Measurements from ENCODE around the gene WDR90. TPM values are rescaled to one million over a fixed set of nuclear protein-coding genes. Genes with fewer than 3 reads are reported as not detected.

WDR90 gene
- polyA plus RNA-seq, 2 donors, result 19.5 to 45.3 TPM

DNA sequence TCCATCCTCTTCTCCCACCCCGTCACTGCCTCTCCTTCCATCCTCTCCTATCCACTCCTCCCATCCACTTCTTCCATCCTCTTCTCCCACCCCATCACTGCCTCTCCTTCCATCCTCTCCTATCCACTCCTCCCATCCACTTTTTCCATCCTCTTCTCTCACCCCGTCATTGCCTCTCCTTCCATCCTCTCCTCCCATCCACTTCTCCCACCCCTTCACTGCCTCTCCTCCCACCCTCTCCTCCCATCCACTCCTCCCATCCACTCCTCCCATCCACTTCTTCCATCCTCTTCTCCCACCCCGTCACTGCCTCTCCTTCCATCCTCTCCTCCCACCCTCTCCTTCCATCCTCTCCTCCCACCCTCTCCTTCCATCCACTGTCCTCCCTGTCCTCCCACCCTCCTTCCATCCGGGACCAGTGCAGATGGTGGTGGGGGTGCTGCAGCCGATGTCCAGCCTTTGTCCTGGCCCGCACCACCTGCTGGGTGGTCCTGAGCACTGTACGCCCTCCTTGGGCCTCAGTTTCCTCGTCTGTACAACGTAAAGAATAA is 17.3 kb upstream of the WDR90 start:
- Histone ChIP-seq H3K27me3 (ENCODE audit: control insufficient read depth in 1 of 2, insufficient read depth in 2 of 2, low read length in 2 of 2) (no peaks in the 10 kb centered on the region), H3K9me3 (ENCODE audit: control insufficient read depth in 2 of 2, insufficient read depth in 1 of 2, low read depth in 1 of 2, low read length in 1 of 2) (no peaks in the 10 kb centered on the region), H3K4me3 (ENCODE audit: low read depth in 1 of 2, low read length in 2 of 2) (no peak overlapping the region), H3K36me3 (ENCODE audit: control insufficient read depth in 2 of 2, insufficient read depth in 2 of 2, low read length in 1 of 2) (peaks cover 0 to 37% of the 10 kb centered on the region in 2 donors), H3K27ac (ENCODE audit: low read depth in 2 of 2, low read length in 1 of 2) (no peak overlapping the region), H3K4me1 (ENCODE audit: control insufficient read depth in 2 of 2, insufficient read depth in 2 of 2, low read length in 1 of 2) (peaks cover 10 to 22% of the 10 kb centered on the region in 2 donors)
- WGBS, 2 donors, result 53 to 57% methylated on average over 9 of the region's 9 CpGs

DNA sequence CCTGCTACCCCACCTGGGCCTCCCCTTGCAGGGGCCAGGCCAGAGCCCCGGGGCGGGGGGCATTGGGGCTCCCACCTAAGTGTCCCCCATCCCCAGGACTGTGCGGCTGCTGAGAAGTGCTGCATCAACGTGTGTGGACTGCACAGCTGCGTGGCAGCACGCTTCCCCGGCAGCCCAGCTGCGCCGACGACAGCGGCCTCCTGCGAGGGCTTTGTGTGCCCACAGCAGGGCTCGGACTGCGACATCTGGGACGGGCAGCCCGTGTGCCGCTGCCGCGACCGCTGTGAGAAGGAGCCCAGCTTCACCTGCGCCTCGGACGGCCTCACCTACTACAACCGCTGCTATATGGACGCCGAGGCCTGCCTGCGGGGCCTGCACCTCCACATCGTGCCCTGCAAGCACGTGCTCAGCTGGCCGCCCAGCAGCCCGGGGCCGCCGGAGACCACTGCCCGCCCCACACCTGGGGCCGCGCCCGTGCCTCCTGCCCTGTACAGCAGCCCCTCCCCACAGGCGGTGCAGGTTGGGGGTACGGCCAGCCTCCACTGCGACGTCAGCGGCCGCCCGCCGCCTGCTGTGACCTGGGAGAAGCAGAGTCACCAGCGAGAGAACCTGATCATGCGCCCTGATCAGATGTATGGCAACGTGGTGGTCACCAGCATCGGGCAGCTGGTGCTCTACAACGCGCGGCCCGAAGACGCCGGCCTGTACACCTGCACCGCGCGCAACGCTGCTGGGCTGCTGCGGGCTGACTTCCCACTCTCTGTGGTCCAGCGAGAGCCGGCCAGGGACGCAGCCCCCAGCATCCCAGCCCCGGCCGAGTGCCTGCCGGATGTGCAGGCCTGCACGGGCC is 16.5 kb upstream of the WDR90 start:
- 93 to 94% methylated on average over 65 to 67 of the region's 67 CpGs for WGBS, 2 donors
- no peak overlapping the region for H3K4me3 ChIP-seq (ENCODE audit: low read depth in 1 of 2, low read length in 2 of 2)

GRCh38 chr16:633336-634050 is 15.7 kb upstream of the WDR90 start:
- peaks cover 0 to 23% of the 10 kb centered on the region in 2 donors for H3K36me3 ChIP-seq (ENCODE audit: control insufficient read depth in 2 of 2, insufficient read depth in 2 of 2, low read length in 1 of 2)
- WGBS, 2 donors, result 95 to 97% methylated on average over 74 of the region's 74 CpGs
- H3K27ac ChIP-seq (ENCODE audit: low read depth in 2 of 2, low read length in 1 of 2), result no peak overlapping the region
- no peaks in the 10 kb centered on the region for H3K9me3 ChIP-seq (ENCODE audit: control insufficient read depth in 2 of 2, insufficient read depth in 1 of 2, low read depth in 1 of 2, low read length in 1 of 2)
- H3K4me1 ChIP-seq (ENCODE audit: control insufficient read depth in 2 of 2, insufficient read depth in 2 of 2, low read length in 1 of 2), result peaks cover 10 to 25% of the 10 kb centered on the region in 2 donors
- no peak overlapping the region for H3K4me3 ChIP-seq (ENCODE audit: low read depth in 1 of 2, low read length in 2 of 2)
- H3K27me3 ChIP-seq (ENCODE audit: control insufficient read depth in 1 of 2, insufficient read depth in 2 of 2, low read length in 2 of 2), result no peaks in the 10 kb centered on the region

More for the DNA sequence above, 16.5 kb upstream of the WDR90 start:
- Histone ChIP-seq H3K9me3 (ENCODE audit: control insufficient read depth in 2 of 2, insufficient read depth in 1 of 2, low read depth in 1 of 2, low read length in 1 of 2) (no peaks in the 10 kb centered on the region), H3K27me3 (ENCODE audit: control insufficient read depth in 1 of 2, insufficient read depth in 2 of 2, low read length in 2 of 2) (no peaks in the 10 kb centered on the region), H3K4me1 (ENCODE audit: control insufficient read depth in 2 of 2, insufficient read depth in 2 of 2, low read length in 1 of 2) (peaks cover 10 to 25% of the 10 kb centered on the region in 2 donors), H3K27ac (ENCODE audit: low read depth in 2 of 2, low read length in 1 of 2) (no peak overlapping the region), H3K36me3 (ENCODE audit: control insufficient read depth in 2 of 2, insufficient read depth in 2 of 2, low read length in 1 of 2) (peaks cover 0 to 29% of the 10 kb centered on the region in 2 donors)

DNA sequence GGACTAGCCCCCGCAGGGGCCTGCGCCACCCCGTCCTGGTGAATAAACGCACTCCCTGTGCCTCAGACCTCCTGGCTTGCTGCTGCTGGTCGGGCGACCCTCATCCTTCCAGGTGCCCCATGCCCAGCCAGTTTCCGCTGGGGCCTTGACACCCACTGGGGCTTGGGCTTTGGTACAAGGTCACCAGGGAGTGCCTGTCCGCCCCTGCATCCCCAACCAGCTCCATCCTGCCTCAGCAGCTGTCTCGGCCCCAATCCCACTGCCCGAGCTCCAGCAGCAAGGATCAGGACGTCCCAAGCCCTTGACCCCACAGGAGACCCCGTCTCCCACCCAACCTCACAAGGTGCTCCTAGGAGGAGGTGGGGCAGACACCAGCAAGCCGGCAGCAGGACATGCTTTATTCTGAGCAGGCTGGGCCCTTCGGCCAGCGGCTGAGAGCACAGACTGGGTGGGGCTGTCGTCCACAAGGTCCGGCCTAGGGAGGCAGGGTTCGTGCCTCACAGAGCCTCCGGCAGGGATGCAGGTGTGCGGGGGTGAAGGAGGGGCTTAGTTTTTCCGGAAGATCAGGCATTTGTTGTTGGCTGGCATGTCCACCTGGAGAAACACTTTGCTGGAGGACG is 15.0 kb upstream of the WDR90 start:
- no peak overlapping the region for H3K27ac ChIP-seq (ENCODE audit: low read depth in 2 of 2, low read length in 1 of 2)
- H3K4me1 ChIP-seq (ENCODE audit: control insufficient read depth in 2 of 2, insufficient read depth in 2 of 2, low read length in 1 of 2), result peaks cover 10 to 25% of the 10 kb centered on the region in 2 donors
- no peaks in the 10 kb centered on the region for H3K27me3 ChIP-seq (ENCODE audit: control insufficient read depth in 1 of 2, insufficient read depth in 2 of 2, low read length in 2 of 2)
- peaks cover 0 to 18% of the 10 kb centered on the region in 2 donors for H3K36me3 ChIP-seq (ENCODE audit: control insufficient read depth in 2 of 2, insufficient read depth in 2 of 2, low read length in 1 of 2)
- 89 to 90% methylated on average over 22 of the region's 22 CpGs for WGBS, 2 donors
- no peak overlapping the region for H3K4me3 ChIP-seq (ENCODE audit: low read depth in 1 of 2, low read length in 2 of 2)
- H3K9me3 ChIP-seq (ENCODE audit: control insufficient read depth in 2 of 2, insufficient read depth in 1 of 2, low read depth in 1 of 2, low read length in 1 of 2), result no peaks in the 10 kb centered on the region

DNA sequence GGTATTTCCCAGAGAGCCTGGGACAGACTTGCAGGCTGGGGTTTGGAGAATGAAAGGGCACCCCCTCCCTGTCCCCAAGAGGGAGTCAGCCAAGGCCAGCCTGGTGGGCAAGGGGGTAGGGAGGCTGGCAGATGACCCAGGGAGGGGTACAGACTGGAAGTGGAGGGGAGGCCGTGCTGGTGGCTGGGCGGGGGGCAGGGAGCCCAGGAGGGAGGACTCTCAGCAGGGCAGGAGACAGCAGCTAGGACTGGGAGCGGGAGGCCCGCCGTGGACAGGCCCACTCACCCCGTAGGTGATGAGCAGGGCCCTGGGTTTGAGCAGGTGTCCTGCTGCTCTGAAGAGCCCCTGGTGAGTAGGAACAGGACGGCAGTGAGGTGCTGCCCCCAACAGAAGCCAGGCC is 14.2 kb upstream of the WDR90 start:
- H3K4me1 ChIP-seq (ENCODE audit: control insufficient read depth in 2 of 2, insufficient read depth in 2 of 2, low read length in 1 of 2), result peaks cover 5 to 25% of the 10 kb centered on the region in 2 donors
- H3K9me3 ChIP-seq (ENCODE audit: control insufficient read depth in 2 of 2, insufficient read depth in 1 of 2, low read depth in 1 of 2, low read length in 1 of 2), result no peaks in the 10 kb centered on the region
- 84 to 86% methylated on average over 7 of the region's 7 CpGs for WGBS, 2 donors
- H3K36me3 ChIP-seq (ENCODE audit: control insufficient read depth in 2 of 2, insufficient read depth in 2 of 2, low read length in 1 of 2), result peaks cover 0 to 15% of the 10 kb centered on the region in 2 donors
- H3K4me3 ChIP-seq (ENCODE audit: low read depth in 1 of 2, low read length in 2 of 2), result peak overlapping the region in 1 of 2 donors; percentile 90
- H3K27ac ChIP-seq (ENCODE audit: low read depth in 2 of 2, low read length in 1 of 2), result no peak overlapping the region
- no peaks in the 10 kb centered on the region for H3K27me3 ChIP-seq (ENCODE audit: control insufficient read depth in 1 of 2, insufficient read depth in 2 of 2, low read length in 2 of 2)

- Histone ChIP-seq H3K9me3 (ENCODE audit: control insufficient read depth in 2 of 2, insufficient read depth in 1 of 2, low read depth in 1 of 2, low read length in 1 of 2) (no peaks in the 10 kb centered on the region), H3K4me3 (ENCODE audit: low read depth in 1 of 2, low read length in 2 of 2) (peak overlapping the region; percentile 68 to 90), H3K4me1 (ENCODE audit: control insufficient read depth in 2 of 2, insufficient read depth in 2 of 2, low read length in 1 of 2) (peaks cover 5 to 21% of the 10 kb centered on the region in 2 donors), H3K27me3 (ENCODE audit: control insufficient read depth in 1 of 2, insufficient read depth in 2 of 2, low read length in 2 of 2) (no peaks in the 10 kb centered on the region), H3K36me3 (ENCODE audit: control insufficient read depth in 2 of 2, insufficient read depth in 2 of 2, low read length in 1 of 2) (peaks cover 0 to 15% of the 10 kb centered on the region in 2 donors), H3K27ac (ENCODE audit: low read depth in 2 of 2, low read length in 1 of 2) (peak overlapping the region; percentile 95 to 99)
- WGBS, 2 donors, result 2% methylated on average over 55 of the region's 55 CpGs
Measured at GRCh38 chr16:635573-636205, 13.5 kb upstream of the WDR90 start.

DNA sequence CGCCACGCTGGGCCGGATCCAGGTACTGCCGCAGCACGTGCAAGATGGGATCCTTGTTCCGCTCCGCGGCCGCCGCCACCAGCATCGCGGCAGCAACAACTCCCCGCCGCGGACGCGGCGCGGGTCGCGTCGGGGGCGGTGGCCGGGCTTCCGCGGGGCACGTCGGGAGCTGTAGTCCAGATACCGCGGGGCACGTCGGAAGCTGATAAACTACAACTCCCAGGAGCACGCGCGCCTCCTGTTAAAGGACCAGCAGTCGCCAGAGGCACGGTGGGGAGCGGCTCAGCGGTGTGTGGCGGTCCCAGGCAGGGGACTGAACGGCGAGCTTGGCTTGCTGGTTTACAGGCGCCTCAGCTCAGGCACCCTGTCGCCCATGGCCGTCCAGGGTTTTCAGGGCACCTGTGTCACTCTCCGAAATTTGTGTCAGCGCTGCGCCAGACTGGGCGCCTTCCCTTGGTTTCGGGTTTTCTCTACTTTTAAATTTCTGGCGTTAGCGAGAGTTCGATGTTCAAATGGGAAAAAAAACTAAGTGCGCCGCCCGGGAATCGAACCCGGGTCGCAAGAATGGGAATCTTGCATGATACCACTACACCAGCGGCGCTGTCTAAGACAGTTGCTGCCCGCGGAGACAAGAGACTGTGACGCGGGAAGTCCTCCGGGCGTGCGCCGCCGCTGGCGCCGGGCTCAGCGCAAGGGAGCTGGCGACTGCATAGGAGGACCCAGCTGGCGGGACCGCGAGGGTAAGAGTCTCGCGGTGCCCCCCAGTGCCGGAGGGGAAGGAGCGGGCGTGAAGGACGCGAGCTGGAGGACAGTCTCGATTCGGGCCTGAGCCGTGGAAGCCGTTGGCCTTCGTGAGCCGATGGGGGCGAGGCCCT is 12.7 kb upstream of the WDR90 start, which contains the start of gene METTL26:
METTL26 (minus strand) TSS at position 100 of the 875 bp plus-strand sequence; CDS start at position 85, 15 bp downstream.
- 0% methylated on average over 77 to 91 of the region's 91 CpGs for WGBS, 2 donors
- Histone ChIP-seq H3K27ac (ENCODE audit: low read depth in 2 of 2, low read length in 1 of 2) (peak within 1 kb of the TSS; percentile 95 to 99), H3K36me3 (ENCODE audit: control insufficient read depth in 2 of 2, insufficient read depth in 2 of 2, low read length in 1 of 2) (peaks cover 0 to 15% of the 10 kb centered on the region in 2 donors), H3K4me3 (ENCODE audit: low read depth in 1 of 2, low read length in 2 of 2) (peak within 1 kb of the TSS; percentile 68 to 90), H3K4me1 (ENCODE audit: control insufficient read depth in 2 of 2, insufficient read depth in 2 of 2, low read length in 1 of 2) (peaks cover 0 to 14% of the 10 kb centered on the region in 2 donors), H3K9me3 (ENCODE audit: control insufficient read depth in 2 of 2, insufficient read depth in 1 of 2, low read depth in 1 of 2, low read length in 1 of 2) (no peaks in the 10 kb centered on the region), H3K27me3 (ENCODE audit: control insufficient read depth in 1 of 2, insufficient read depth in 2 of 2, low read length in 2 of 2) (no peaks in the 10 kb centered on the region)
